ENCODE results near the gene ARHGEF28.

Gene ARHGEF28

GRCh38 chr5:73940026-73940425 is 314.0 kb downstream of the ARHGEF28 start:
- TF ChIP-seq CTCF (IDR thresholded peaks at IDR 0.05; ENCODE audit: extremely low read depth, missing control alignments): no peak
- DNase-seq (ENCODE audit: low spot score): no peak

GRCh38 chr5:73940801-73941200 is 314.8 kb downstream of the ARHGEF28 start:
- no peak for TF ChIP-seq CTCF (IDR thresholded peaks at IDR 0.05; ENCODE audit: extremely low read depth, missing control alignments)

GRCh38 chr5:73942783-73943182 is 316.8 kb downstream of the ARHGEF28 start:
- no peak for TF ChIP-seq CTCF (IDR thresholded peaks at IDR 0.05; ENCODE audit: extremely low read depth, missing control alignments)

More at GRCh38 chr5:73940801-73941200, 314.8 kb downstream of the ARHGEF28 start:
- no peak for DNase-seq (ENCODE audit: low spot score)

GRCh38 chr5:73943397-73943796 is 317.4 kb downstream of the ARHGEF28 start:
- no peak for DNase-seq (ENCODE audit: low spot score)
- no peak for TF ChIP-seq CTCF (IDR thresholded peaks at IDR 0.05; ENCODE audit: extremely low read depth, missing control alignments)

More at GRCh38 chr5:73942783-73943182, 316.8 kb downstream of the ARHGEF28 start:
- no peak for DNase-seq (ENCODE audit: low spot score)

- TF ChIP-seq CTCF (IDR thresholded peaks at IDR 0.05; ENCODE audit: extremely low read depth, missing control alignments): no peak
- no peak for DNase-seq (ENCODE audit: low spot score)
Measured at GRCh38 chr5:73944581-73944980, 318.6 kb downstream of the ARHGEF28 start.

- peak; percentile 14 for TF ChIP-seq CTCF (IDR thresholded peaks at IDR 0.05; ENCODE audit: extremely low read depth, missing control alignments)
- DNase-seq (ENCODE audit: low spot score): no peak
Measured at GRCh38 chr5:73945505-73945904, 319.5 kb downstream of the ARHGEF28 start.

- no peak for DNase-seq (ENCODE audit: low spot score)
- TF ChIP-seq CTCF (IDR thresholded peaks at IDR 0.05; ENCODE audit: extremely low read depth, missing control alignments): no peak
Measured at GRCh38 chr5:73946278-73946677, 320.3 kb downstream of the ARHGEF28 start.
